HCEC 1CT (cell line): Measurements from ENCODE around the gene WSB1.

Source experiments
- DNase-seq: peaks from one replicate; pipeline ENCODE4 v3.0.0-alpha.2; 2017

The WSB1 gene

GRCh38 chr17:27363326-27363725 lies 69.4 kb downstream of the WSB1 start:
- no peak for DNase-seq
